Measurements from ENCODE around the gene VPS13D.

GRCh38 chr1:12480748-12481362 is 251.0 kb downstream of the VPS13D start:
- TF ChIP-seq POLR2A (IDR thresholded peaks at IDR 0.05) (peak; percentile 18 to 47), CTCF (IDR thresholded peaks at IDR 0.05) (no peak)

Measured in Peyer's patch (tissue), 4 donors.